Measurements from ENCODE around the gene SKI.
A peak's percentile ranks its signal among the peaks of the same experiment; 100 is the strongest.

SKI gene

DNA sequence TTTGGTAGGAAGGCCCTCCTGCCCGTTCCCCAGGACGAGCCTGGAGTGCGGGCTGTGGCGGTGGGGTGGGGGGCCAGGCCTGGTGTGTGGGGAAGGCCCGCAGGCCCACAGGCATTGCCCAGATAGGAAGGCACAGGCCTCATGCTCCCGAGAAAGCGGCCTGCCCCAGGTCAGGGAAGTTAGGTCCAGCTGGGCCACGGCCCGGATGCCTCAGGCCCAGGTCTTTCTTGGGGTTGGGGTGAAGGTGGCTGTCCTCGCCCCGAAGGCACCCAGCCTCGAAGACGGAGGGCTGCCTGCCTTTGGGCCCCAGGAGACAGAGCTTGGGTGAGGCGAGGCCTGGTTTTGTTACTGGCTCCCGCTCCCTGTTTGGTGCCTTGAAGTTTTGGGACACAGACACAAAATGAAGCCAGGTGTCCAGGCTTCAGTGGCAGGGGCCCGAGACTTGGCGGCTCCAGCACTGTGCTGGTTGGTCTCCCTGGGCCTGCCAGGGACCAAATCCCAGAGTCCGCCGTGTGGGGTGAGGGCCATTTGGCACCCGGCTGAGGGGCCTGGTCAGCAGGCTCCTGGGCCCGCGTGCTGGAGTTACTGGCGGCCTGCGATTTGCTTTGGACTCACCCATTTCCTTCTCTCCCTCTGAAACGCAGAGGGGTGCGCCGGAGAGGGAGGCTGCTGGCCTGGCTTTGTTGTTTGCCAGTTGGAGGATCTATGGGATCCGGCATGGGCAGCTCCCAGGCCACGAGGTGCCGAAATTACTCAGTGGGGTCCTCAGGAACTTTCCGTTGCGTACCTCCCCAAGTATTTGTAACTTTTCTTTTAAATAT lies 2.0 kb downstream of the SKI start:
- peak; percentile 53 for DNase-seq (ENCODE audit: low read depth, low spot score)

- DNase-seq (ENCODE audit: low read depth, low spot score): no peak
These were observed 2.8 kb downstream of the SKI start for GRCh38 chr1:2230781-2231531.

DNA sequence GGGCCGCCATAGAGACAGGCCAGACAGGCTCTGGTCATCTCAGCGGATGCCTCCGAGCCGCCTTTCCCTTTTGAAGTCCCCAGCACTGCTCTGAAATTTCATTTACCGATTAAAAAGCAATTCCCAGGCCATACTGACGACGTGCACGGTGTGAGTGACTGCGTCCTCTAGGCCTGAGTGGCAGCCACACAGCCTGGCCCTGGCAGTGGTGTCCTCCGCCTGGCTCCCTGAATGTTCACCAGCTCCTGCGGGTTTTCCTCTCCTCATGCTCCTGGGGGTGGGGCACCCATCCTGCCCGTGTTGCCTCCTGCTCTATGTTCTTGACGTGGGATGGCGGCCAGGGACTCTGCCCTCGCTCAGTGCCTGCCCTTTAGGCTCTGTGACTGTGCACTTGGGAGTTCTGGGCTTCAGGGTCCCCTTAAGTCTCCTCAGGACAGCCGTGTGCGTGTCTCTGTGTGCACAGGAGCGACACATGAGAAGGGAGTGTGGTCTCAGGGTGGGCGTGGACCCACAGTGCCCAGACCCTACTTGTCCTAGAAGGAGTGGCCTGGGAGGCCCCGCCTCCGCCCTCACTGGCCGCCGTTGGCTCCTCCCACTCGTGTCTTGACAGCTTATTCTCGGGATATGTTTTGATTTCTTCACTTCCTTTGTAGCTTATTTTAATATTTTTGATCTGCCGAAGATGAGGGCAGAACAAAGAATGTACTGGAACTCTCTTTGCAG lies 3.6 kb downstream of the SKI start:
- peak; percentile 79 for DNase-seq (ENCODE audit: low read depth, low spot score)

DNA sequence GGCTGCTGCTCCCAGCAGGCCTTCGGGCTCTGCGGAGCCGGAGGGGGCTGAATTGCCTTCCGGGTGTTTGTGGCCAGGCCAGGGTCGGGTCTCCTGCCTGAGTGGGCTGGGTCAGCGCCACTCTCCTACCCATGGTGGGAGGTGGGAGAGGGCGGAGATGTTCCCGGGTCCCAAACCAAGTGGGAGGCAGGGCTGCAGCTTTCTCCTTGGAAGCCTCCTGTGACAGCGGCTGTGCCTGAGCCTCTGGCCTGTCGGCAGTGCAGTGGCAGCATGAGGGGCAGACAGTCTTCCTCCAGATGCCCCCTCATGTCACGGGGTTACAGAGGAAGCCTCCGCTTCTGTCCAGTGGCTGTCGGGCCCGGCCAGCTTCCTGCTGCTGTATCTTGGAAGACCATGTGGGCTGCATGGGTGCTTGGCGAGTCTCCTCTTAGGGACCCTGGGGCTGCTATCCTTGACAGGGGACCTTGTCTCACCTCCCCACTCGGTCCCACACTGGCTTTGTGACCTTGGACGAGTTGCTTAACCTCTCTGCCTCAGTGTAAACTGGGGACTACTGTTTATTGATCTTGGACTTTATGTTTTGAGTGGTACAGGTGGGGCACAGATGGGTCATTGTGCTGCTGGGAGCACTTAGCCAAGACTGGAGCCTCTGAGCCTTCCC lies 4.3 kb downstream of the SKI start:
- no peak for DNase-seq (ENCODE audit: low read depth, low spot score)

- DNase-seq (ENCODE audit: low read depth, low spot score): no peak
These were observed 4.9 kb downstream of the SKI start for GRCh38 chr1:2232916-2233438.

DNA sequence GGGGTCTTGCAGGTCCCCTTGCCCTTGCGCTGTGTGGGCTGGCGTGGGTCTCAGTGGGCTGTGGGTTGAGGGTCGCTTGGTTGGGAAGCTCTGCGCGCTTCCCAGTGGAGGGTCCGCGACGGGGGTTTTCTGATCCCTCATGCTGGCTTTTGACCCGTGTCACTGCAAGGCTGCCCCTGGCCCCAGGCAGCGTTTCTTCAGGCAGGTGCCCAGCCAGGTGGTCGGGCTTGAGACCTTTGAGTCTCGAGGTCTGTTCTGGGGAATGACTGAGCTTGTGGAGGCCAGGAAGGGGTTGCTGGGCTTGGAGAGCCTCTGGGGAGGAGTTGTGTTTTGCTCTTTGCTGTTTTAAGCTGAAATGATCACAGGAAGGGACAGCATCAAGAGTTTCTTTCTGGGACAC lies 5.3 kb downstream of the SKI start:
- peak; percentile 51 for DNase-seq (ENCODE audit: low read depth, low spot score)

DNA sequence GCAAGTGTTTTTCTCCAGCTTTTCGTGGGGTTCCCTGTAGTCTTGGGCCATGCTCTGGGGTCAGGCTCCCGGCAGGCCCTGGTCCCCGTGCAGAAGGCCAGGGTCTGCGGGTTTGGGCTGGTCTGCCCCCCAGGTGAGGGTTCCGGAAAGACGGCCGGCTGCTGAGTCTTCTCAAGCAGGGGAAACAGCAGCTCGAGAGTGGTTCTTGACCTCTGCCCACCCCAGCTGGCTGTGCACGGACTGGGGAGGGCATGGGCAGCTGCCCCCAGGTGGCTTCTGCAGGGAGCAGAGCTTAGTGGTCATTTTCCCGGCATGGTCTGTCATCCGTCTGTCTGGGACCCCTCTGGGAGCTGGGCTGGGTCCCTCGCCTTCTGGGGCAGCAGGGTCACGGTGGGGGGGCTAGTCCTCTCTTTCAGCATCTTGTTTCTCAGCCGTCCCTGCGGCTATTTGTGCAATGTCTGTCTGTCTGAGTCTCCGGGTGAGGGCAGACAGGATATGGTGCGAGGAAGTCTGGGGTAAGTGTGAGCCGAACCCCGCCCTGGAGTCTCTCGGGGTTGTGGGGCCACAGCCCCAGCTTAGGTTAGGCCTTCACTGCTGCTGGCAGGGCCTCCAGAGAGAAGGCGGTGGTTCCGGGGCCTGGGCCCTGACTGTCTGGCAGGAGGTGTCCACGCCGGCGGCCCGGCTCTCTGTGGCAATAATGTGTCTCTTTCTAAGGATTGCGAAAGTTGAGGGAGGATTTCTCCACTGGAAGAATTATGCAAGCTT lies 6.1 kb downstream of the SKI start:
- DNase-seq (ENCODE audit: low read depth, low spot score): no peak

GRCh38 chr1:2234762-2235113 lies 6.6 kb downstream of the SKI start:
- no peak for DNase-seq (ENCODE audit: low read depth, low spot score)

DNA sequence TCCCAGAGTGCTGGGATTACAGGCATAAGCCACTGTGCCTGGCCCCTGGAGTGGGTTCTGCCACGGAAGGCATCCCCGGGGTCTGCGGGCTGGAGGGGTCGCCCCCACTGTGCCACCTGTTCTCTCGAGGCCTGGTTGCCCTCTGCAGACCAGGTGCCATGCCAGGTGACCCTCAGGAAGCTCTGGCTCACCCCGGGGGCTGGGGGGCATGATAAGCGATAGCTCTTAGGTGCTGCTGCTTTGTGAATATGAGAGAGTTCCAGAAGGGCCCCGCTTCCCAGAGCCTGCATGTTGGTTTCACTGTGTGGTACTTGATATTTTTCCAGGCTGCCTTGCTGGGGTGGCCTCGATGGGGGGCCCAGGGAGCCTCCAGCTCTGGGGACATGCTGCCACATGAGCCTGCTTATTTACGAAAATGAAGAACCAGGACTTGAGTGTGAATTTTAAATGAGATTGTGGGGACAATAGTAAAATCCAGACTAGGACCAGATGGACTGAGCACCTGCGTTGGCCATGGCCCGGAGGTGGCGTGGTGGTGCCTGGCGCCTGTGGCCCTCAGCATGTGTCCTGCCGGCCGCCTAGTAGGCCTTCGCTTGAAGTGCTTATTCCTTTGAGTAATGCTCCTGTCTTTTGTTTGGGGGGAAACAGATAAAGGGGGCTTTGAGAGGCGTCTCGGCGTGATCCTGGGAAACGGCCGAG lies 7.3 kb downstream of the SKI start:
- no peak for DNase-seq (ENCODE audit: low read depth, low spot score)

GRCh38 chr1:2236695-2237677 lies 8.9 kb downstream of the SKI start:
- no peak for DNase-seq (ENCODE audit: low read depth, low spot score)

GRCh38 chr1:2237773-2238172 lies 9.7 kb downstream of the SKI start:
- no peak for DNase-seq (ENCODE audit: low read depth, low spot score)

DNA sequence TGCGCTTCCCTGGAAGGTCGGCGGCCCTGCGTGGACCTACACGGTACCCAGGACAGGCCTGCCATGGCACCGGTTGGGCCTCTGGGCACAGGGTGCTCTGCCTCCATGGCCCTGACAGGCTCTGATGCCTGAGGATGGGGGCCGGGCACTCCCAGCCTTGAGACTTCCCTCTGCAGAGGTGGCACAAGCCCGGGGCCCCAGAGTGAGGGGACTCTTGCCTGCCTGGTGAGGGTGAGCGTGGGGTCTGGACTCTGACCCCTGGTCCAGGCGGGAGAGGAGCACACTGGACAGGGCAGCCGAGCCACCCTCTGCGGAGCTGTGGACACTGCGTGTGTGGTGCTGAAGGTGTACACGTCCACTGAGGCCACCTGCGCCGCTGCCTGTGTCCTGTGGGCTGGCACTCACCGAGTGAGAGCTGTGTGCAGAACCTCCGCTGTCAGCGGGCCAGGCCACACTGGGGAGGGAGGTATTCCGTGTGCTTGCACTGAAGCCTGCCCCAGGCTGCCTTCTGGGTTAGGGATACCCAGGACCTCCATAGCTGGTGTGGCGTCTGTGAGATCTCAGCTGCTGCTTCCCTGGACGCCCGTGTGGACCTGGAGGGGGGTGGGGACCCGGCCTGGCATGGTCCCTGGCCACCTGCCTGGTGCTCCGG lies 10.4 kb downstream of the SKI start:
- DNase-seq (ENCODE audit: low read depth, low spot score): no peak

DNA sequence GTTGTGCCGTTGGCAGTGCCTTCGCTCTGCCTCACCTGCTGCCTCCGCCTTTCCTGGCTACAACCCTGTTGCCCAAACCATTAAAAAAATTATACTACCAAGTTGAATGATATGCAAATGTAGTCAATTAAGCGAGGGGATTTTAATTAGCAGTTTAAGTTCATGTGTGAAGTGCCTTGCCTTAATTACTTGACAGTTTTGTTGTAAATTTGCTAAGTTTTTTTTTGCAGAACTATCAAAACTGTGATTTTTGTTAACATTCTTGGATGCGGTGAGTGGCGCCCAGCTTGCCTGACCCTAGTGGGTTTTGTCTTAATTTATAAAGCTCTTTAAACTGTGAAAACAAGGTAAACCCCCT lies 10.9 kb downstream of the SKI start:
- no peak for DNase-seq (ENCODE audit: low read depth, low spot score)

GRCh38 chr1:2239384-2239985 lies 11.4 kb downstream of the SKI start:
- DNase-seq (ENCODE audit: low read depth, low spot score): no peak

- no peak for DNase-seq (ENCODE audit: low read depth, low spot score)
These were observed 12.4 kb downstream of the SKI start for GRCh38 chr1:2240270-2241156.

DNA sequence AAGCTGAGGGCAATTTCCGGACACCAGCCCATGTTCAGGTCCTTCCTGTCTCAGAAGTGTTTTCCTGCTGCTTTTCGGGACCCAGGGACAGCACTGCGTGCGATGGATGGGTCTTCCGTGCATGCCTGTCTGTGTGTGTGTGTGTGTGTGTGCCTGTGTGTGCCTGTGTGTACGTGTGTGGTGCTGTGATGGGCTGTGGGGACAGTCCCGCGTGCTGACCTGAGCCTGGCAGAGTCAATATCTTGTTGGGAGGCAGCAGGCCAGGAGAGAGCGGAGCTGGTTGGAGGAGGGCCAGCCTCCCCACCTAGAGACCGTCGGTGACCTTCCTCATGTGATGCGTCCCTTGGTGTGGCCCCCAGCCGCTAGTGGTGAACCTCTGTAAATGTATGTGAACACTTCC lies 13.7 kb downstream of the SKI start:
- no peak for DNase-seq (ENCODE audit: low read depth, low spot score)

Data from ELF-1 (cell line).